ENCODE results near the gene HOTAIR. TPM values are rescaled to one million over a fixed set of nuclear protein-coding genes. Genes with fewer than 3 reads are reported as not detected.

HOTAIR gene
- total RNA-seq, 1 experiment from 2014 or later: 5.5 TPM

DNA sequence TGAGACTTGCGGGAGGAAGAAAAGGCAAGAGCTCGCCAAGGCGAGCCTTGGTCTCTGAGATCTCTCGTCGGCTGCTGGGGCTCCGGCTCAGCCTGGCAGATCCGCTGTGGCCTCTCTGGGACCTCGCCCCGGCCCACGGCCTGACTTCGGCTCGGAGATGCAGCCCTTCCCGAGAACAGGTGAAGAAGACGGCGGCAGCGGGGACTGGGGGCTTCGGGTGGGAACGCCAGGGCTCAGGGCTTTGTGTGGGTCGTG lies 19.2 kb upstream of the HOTAIR start:
- Histone ChIP-seq H3K27me3 (replicated peaks; ENCODE audit: insufficient read depth, low read depth, low read length, poor library complexity) (no peaks in the 10 kb centered on the region), H3K27ac (ENCODE audit: low read depth, low read length, poor library complexity, severe bottlenecking) (peak overlapping the region; percentile 98), H3K36me3 (ENCODE audit: insufficient read depth, low read length, poor library complexity, severe bottlenecking) (no peaks in the 10 kb centered on the region), H3K4me1 (ENCODE audit: insufficient read depth, low read length, poor library complexity, severe bottlenecking) (peaks cover 85% of the 10 kb centered on the region), H3K9me3 (ENCODE audit: low read depth, low read length, poor library complexity, severe bottlenecking) (no peaks in the 10 kb centered on the region), H3K4me3 (ENCODE audit: low read depth, low read length, poor library complexity, severe bottlenecking) (peak overlapping the region; percentile 70)
- TF ChIP-seq EZH2 (IDR thresholded peaks at IDR 0.05; ENCODE audit: borderline replicate concordance, low read depth, low read length, poor library complexity, severe bottlenecking): no peak
- TF ChIP-seq, protein P1, sequence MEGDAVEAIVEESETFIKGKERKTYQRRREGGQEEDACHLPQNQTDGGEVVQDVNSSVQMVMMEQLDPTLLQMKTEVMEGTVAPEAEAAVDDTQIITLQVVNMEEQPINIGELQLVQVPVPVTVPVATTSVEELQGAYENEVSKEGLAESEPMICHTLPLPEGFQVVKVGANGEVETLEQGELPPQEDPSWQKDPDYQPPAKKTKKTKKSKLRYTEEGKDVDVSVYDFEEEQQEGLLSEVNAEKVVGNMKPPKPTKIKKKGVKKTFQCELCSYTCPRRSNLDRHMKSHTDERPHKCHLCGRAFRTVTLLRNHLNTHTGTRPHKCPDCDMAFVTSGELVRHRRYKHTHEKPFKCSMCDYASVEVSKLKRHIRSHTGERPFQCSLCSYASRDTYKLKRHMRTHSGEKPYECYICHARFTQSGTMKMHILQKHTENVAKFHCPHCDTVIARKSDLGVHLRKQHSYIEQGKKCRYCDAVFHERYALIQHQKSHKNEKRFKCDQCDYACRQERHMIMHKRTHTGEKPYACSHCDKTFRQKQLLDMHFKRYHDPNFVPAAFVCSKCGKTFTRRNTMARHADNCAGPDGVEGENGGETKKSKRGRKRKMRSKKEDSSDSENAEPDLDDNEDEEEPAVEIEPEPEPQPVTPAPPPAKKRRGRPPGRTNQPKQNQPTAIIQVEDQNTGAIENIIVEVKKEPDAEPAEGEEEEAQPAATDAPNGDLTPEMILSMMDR (conservative IDR thresholded peaks at IDR 0.05; ENCODE audit: low read depth, low read length): no peak
- no TSS peak for BruUV-seq (replicated peaks)
- DNase-seq (ENCODE audit: low spot score): no peak
- POLR2A ChIA-PET (ENCODE audit: low non-redundant PET): interaction anchor here (0.8 kb wide), 1 partner anchor 20 kb away, joined by 3 read pairs; no protein-coding TSS in a partner anchor
- intact Hi-C loops (cut with micrococcal nuclease; ENCODE audit: unreplicated experiment): no loop called here
- CTCF ChIA-PET: no interaction called here

DNA sequence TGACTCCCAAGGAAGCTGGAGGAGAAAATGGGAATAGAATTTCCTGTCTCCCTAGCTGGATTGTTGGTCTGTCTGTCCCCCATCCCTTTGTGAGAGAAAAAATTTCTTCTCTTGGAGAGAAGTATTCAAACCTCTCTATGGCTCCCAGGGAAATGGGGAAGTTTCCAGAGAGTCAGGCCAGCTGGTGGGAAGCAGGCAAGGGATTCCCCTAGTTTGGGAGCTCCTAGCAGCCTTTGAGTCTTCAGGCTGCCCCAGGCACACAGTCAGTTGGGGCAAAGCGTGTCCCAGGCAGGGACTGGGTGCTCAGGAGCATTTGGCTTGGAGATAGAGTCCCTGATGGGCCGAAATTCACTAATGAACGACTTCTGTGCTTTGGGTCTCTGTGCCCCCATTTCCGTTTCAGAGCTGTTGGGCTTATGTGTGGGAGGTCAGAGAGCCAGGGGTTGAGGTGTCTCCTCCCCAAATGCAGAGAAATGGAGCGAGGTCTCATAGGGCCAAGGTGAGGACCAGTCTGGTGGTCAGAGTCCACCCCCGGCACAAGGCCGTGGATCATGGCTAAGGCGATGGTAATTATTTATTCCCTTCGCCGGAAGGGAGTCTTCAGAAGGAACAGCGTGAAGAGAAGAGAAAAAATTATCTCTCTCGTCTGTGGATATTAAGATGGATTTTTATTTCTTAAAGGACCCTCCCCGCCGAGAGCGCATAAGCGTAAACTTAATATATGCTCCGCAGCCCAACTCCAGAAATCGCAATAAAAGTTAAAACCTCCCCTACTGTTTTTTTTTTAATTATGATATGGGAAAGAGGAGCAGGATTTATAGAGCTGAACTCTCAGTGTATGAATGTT lies 18.6 kb upstream of the HOTAIR start:
- no peaks in the 10 kb centered on the region for H3K27me3 ChIP-seq (replicated peaks; ENCODE audit: insufficient read depth, low read depth, low read length, poor library complexity)
- no peaks in the 10 kb centered on the region for H3K9me3 ChIP-seq (ENCODE audit: low read depth, low read length, poor library complexity, severe bottlenecking)
- intact Hi-C loops (cut with micrococcal nuclease; ENCODE audit: unreplicated experiment): no loop called here
- no peaks in the 10 kb centered on the region for H3K36me3 ChIP-seq (ENCODE audit: insufficient read depth, low read length, poor library complexity, severe bottlenecking)
- no peak for TF ChIP-seq EZH2 (IDR thresholded peaks at IDR 0.05; ENCODE audit: borderline replicate concordance, low read depth, low read length, poor library complexity, severe bottlenecking)
- TF ChIP-seq, protein P1 (conservative IDR thresholded peaks at IDR 0.05; ENCODE audit: low read depth, low read length): no peak
- peaks cover 85% of the 10 kb centered on the region for H3K4me1 ChIP-seq (ENCODE audit: insufficient read depth, low read length, poor library complexity, severe bottlenecking)
- ChIA-PET CTCF (no interaction called here), POLR2A (ENCODE audit: low non-redundant PET) (interaction anchor here (0.8 kb wide), 1 partner anchor 19 kb away, joined by 3 read pairs; no protein-coding TSS in a partner anchor)
- no TSS peak for BruUV-seq (replicated peaks)
- H3K27ac ChIP-seq (ENCODE audit: low read depth, low read length, poor library complexity, severe bottlenecking): peak overlapping the region; percentile 98
- H3K4me3 ChIP-seq (ENCODE audit: low read depth, low read length, poor library complexity, severe bottlenecking): peak overlapping the region; percentile 70
- no peak for DNase-seq (ENCODE audit: low spot score)

DNA sequence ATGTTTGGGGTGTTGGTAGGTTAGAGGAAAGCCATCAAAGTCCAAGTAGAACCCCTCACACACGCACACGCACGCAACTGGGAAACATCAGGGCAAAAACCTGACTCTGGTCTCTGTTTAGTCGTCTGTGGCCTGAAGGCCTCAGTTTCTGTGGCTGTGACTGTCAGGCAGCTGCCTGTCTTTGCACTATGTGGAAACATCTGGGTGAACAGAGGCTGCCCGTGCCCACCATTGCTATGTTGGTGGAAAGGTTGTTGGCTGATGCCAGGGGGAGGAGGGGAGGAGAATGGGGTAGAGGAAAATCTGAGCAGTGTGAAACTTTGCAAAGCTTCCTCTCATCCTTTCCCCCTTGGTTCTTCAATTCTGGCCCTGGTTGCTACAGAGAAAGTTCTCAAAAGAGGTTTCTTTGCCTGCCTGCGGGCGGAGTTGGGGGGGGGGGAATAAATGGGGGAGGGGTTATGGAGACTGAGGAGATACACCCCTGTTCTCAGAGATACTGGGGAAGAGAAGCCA lies 17.7 kb upstream of the HOTAIR start:
- intact Hi-C loops (cut with micrococcal nuclease; ENCODE audit: unreplicated experiment): no loop called here
- no peak overlapping the region for H3K27ac ChIP-seq (ENCODE audit: low read depth, low read length, poor library complexity, severe bottlenecking)
- no peak for TF ChIP-seq EZH2 (IDR thresholded peaks at IDR 0.05; ENCODE audit: borderline replicate concordance, low read depth, low read length, poor library complexity, severe bottlenecking)
- TF ChIP-seq, protein P1 (conservative IDR thresholded peaks at IDR 0.05; ENCODE audit: low read depth, low read length): no peak
- ChIA-PET CTCF (interaction anchor here (0.5 kb wide), 1 partner anchor 89 kb away, joined by 4 read pairs; no protein-coding TSS in a partner anchor), POLR2A (ENCODE audit: low non-redundant PET) (no interaction called here)
- H3K4me3 ChIP-seq (ENCODE audit: low read depth, low read length, poor library complexity, severe bottlenecking): no peak overlapping the region
- H3K36me3 ChIP-seq (ENCODE audit: insufficient read depth, low read length, poor library complexity, severe bottlenecking): no peaks in the 10 kb centered on the region
- DNase-seq (ENCODE audit: low spot score): no peak
- H3K9me3 ChIP-seq (ENCODE audit: low read depth, low read length, poor library complexity, severe bottlenecking): no peaks in the 10 kb centered on the region
- peaks cover 85% of the 10 kb centered on the region for H3K4me1 ChIP-seq (ENCODE audit: insufficient read depth, low read length, poor library complexity, severe bottlenecking)
- no TSS peak for BruUV-seq (replicated peaks)
- H3K27me3 ChIP-seq (replicated peaks; ENCODE audit: insufficient read depth, low read depth, low read length, poor library complexity): no peaks in the 10 kb centered on the region
